Caco-2 (cell line): Measurements from ENCODE around the gene TAF8. TPM values are rescaled to one million over a fixed set of nuclear protein-coding genes. Genes with fewer than 3 reads are reported as not detected.

Source experiments
- BruUV-seq: library from RNA; stranded (reverse); fragments of 400-500 nt; replicated peaks from 2 replicates; lab custom pipeline; 2021; lab: Mats Ljungman, UMichigan
- CTCF ChIA-PET: fragments of 300-600 bp; sonication (Branson Sonifier 250); formaldehyde crosslinking; loops from one replicate; lab custom pipeline; 2022; ENCODE audit warnings: antibody characterized with exemption; lab: Charles Lee
- POLR2A ChIA-PET: fragments of 300-600 bp; sonication (Branson Sonifier 250); formaldehyde crosslinking; loops from one replicate; lab custom pipeline; 2022; ENCODE audit warnings: antibody characterized with exemption; lab: Charles Lee
- DNase-seq, 2 experiments: peaks; one replicate each; pipeline versions ENCODE4 v3.0.0 to v3.0.0-alpha.2; 2020 to 2022
- H3K27me3 ChIP-seq: replicated peaks from 2 replicates; pipeline ENCODE4 v1.6.0; 2011; ENCODE audit warnings: low read length; ENCODE audit not compliant: control insufficient read depth, insufficient read depth
- H3K36me3 ChIP-seq: 2 replicates; pipeline ENCODE4 v1.5.1; 2011; ENCODE audit warnings: low read length; ENCODE audit not compliant: control insufficient read depth, insufficient read depth
- H3K4me1 ChIP-seq: fragments of 250-450 bp; sonication (Bioruptor Pico); 2 replicates; pipeline ENCODE4 v1.5.1; 2020; ENCODE audit warnings: mild to moderate bottlenecking
- H3K4me3 ChIP-seq: 2 replicates; pipeline ENCODE4 v1.5.1; 2011; ENCODE audit warnings: low read depth, mild to moderate bottlenecking, control low read depth, low read length
- H3K9me3 ChIP-seq: fragments of 250-450 bp; sonication (Bioruptor Pico); 2 replicates; pipeline ENCODE4 v1.5.1; 2020; ENCODE audit warnings: mild to moderate bottlenecking, moderate library complexity
- H3K27ac Mint-ChIP-seq: one replicate; pipeline ENCODE4 v1.8.0; 2022; ENCODE audit warnings: mixed read lengths; ENCODE audit not compliant: unreplicated experiment
- H3K27me3 Mint-ChIP-seq: one replicate; pipeline ENCODE4 v1.8.0; 2022; ENCODE audit warnings: mixed read lengths; ENCODE audit not compliant: insufficient read depth, unreplicated experiment
- H3K36me3 Mint-ChIP-seq: one replicate; pipeline ENCODE4 v1.8.0; 2022; ENCODE audit warnings: mild to moderate bottlenecking, mixed read lengths; ENCODE audit not compliant: insufficient read depth, unreplicated experiment
- H3K4me1 Mint-ChIP-seq: one replicate; pipeline ENCODE4 v1.8.0; 2022; ENCODE audit warnings: low read depth, mixed read lengths; ENCODE audit not compliant: unreplicated experiment
- H3K4me3 Mint-ChIP-seq: one replicate; pipeline ENCODE4 v1.8.0; 2022; ENCODE audit warnings: mild to moderate bottlenecking, moderate library complexity, mixed read lengths; ENCODE audit not compliant: unreplicated experiment
- H3K9me3 Mint-ChIP-seq: one replicate; pipeline ENCODE4 v1.8.0; 2022; ENCODE audit warnings: mixed read lengths; ENCODE audit not compliant: unreplicated experiment
- intact Hi-C: fragments of 100-400 bp; cut with micrococcal nuclease; formaldehyde crosslinking; loops from one replicate; pipeline ENCODE4 v1.10.0; 2022; ENCODE audit not compliant: unreplicated experiment
- total RNA-seq: library from RNA; stranded (reverse); gene quantifications from 2 replicates; pipeline ENCODE4 v1.2.3, GENCODE V29; 2022
- TF ChIP-seq, protein P1 (sequence below), 2 experiments: fragments of 200-600 bp in 1 of 2; IDR thresholded peaks; 1 replicate in 1 of 2; 2 replicates in 1 of 2; pipeline versions ENCODE4 v1.5.1 to v1.8.0; 2011 to 2022; ENCODE audit warnings: antibody characterized with exemption in 1 of 2, control low read depth in 1 of 2, inconsistent platforms in 1 of 2, low read depth in 1 of 2, low read length in 1 of 2, mild to moderate bottlenecking in 1 of 2, moderate library complexity in 1 of 2; ENCODE audit not compliant: insufficient read depth in 1 of 2, severe bottlenecking in 1 of 2, unreplicated experiment in 1 of 2

The TAF8 gene
- total RNA-seq, 1 experiment from 2014 or later, result 37.7 TPM

DNA sequence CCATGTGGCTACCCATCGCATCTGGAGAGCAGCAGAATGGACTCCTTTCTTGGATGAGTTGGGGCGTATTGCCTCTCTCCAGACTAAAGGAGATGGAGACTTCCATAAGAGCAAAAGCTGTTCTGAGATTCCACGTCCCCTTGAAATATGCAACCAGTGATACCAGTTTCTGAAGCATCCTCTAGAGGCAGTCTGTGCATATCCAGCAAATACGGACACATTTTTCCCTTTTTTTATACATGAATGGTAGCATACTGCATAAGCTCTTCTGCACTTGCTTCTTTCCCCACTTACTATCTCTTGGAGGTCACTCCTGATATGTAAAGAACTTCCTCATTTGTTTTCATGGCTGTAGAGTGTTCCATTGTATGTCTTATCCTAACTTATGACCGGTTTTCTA is 34.6 kb downstream of the TAF8 start:
- H3K36me3 Mint-ChIP-seq, result peaks cover 5% of the 10 kb centered on the region
- CTCF ChIA-PET, result interaction anchor here (0.9 kb wide), 1 partner anchor 11 kb away, joined by 3 read pairs; no protein-coding TSS in a partner anchor
- no peaks in the 10 kb centered on the region for H3K27me3 Mint-ChIP-seq
- no peak for DNase-seq
- no peak overlapping the region for H3K27ac Mint-ChIP-seq
- Histone ChIP-seq H3K4me1 (peaks cover 12% of the 10 kb centered on the region), H3K27me3 (no peaks in the 10 kb centered on the region), H3K36me3 (no peaks in the 10 kb centered on the region), H3K9me3 (no peaks in the 10 kb centered on the region), H3K4me3 (no peak overlapping the region)
- POLR2A ChIA-PET, result interaction anchor here (0.6 kb wide), 1 partner anchor 31 kb away, joined by 11 read pairs; no protein-coding TSS in a partner anchor
- H3K4me3 Mint-ChIP-seq, result no peak overlapping the region
- TF ChIP-seq, protein P1, sequence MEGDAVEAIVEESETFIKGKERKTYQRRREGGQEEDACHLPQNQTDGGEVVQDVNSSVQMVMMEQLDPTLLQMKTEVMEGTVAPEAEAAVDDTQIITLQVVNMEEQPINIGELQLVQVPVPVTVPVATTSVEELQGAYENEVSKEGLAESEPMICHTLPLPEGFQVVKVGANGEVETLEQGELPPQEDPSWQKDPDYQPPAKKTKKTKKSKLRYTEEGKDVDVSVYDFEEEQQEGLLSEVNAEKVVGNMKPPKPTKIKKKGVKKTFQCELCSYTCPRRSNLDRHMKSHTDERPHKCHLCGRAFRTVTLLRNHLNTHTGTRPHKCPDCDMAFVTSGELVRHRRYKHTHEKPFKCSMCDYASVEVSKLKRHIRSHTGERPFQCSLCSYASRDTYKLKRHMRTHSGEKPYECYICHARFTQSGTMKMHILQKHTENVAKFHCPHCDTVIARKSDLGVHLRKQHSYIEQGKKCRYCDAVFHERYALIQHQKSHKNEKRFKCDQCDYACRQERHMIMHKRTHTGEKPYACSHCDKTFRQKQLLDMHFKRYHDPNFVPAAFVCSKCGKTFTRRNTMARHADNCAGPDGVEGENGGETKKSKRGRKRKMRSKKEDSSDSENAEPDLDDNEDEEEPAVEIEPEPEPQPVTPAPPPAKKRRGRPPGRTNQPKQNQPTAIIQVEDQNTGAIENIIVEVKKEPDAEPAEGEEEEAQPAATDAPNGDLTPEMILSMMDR (IDR thresholded peaks at IDR 0.05; ENCODE audit: insufficient read depth in 1 of 2, low read depth in 1 of 2, low read length in 1 of 2, severe bottlenecking in 1 of 2, unreplicated experiment in 1 of 2), result no peak
- H3K9me3 Mint-ChIP-seq, result no peaks in the 10 kb centered on the region
- no TSS peak for BruUV-seq
- H3K4me1 Mint-ChIP-seq, result no peaks in the 10 kb centered on the region
- intact Hi-C loops, result no loop called here

DNA sequence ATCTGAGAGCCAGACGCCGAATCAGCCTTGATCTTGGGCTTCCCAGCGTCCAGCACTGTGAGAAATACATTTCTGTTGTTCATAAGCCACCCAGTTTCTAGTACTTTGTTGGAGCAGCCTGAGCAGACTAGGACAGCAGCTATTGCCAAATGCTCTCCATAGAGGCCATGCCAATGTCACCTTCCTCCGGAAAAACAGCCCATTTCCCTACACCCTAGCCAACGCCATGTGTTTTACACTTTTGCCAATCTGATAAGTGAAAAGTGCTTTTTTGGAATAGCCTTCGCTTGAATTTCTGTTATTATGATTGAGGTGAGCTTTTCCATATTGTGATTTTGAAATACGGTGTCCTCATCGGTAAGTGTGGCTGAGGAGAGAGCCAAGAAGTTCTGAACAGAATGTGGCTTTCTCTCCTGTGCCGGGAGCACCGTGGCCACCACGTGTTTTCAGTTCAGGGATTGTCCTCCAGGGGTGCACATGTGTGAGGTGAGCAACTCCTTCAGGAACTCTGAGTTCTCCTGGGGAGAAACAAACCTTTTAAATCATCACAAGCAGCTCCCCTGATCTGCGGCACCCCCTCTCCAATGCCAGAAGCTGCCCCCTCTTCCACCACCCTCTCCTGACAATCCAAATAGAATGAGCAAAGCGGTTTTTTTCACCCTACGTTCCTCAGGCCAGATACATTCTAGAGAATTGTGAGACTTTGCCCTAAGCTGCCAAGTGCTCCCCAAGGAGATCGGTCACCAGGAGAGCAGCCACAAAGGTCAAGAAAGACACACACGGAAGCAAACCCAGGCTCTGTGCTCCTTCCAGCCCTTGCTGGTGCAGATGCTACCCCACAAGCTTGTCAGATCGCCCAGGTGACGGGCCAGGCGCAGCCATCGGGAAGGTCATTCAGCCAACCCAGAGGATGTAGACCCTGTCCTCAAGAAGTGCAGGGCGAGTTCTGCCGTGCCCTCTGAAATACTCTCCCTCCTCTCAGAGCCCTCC is 36.0 kb downstream of the TAF8 start:
- Histone ChIP-seq H3K4me3 (no peak overlapping the region), H3K9me3 (no peaks in the 10 kb centered on the region), H3K36me3 (no peaks in the 10 kb centered on the region), H3K4me1 (peaks cover 12% of the 10 kb centered on the region), H3K27me3 (no peaks in the 10 kb centered on the region)
- TF ChIP-seq, protein P1 (IDR thresholded peaks at IDR 0.05; ENCODE audit: insufficient read depth in 1 of 2, low read depth in 1 of 2, low read length in 1 of 2, severe bottlenecking in 1 of 2, unreplicated experiment in 1 of 2), result peak; percentile 25 to 39
- POLR2A ChIA-PET, result no interaction called here
- Mint-ChIP-seq H3K9me3 (no peaks in the 10 kb centered on the region), H3K4me1 (no peaks in the 10 kb centered on the region), H3K36me3 (peaks cover 3% of the 10 kb centered on the region), H3K27me3 (peaks cover 2% of the 10 kb centered on the region), H3K4me3 (no peak overlapping the region), H3K27ac (no peak overlapping the region)
- intact Hi-C loops, result no loop called here
- no peak for DNase-seq
- BruUV-seq, result no TSS peak
- CTCF ChIA-PET, result interaction anchor here (0.7 kb wide), 1 partner anchor 10 kb away, joined by 4 read pairs; no protein-coding TSS in a partner anchor

DNA sequence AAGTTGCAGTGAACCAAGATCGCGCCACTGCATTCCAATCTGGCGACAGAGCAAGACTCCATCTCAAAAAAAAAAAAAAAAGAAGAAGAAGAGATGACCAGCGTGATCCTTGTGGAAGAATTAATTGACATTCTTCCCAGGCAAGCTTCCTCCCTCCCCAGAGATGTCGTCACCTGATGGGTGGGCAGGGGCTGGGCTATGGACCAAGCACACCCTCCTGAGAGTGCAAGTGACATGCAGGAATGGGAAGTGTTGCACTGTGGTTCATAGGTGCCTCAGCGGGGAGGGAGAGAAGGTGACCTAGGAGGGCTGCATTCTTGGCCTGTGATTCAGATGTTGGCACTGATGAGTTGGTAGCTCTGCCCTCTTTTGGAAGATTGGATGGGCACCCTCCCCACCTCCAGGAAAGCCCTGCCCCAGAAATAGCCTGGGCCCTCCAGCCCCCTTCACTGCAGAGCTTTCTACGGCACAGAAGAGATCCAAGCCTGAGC is 37.8 kb downstream of the TAF8 start:
- Histone ChIP-seq H3K27me3 (no peaks in the 10 kb centered on the region), H3K9me3 (no peaks in the 10 kb centered on the region), H3K4me1 (peaks cover 12% of the 10 kb centered on the region), H3K36me3 (no peaks in the 10 kb centered on the region), H3K4me3 (no peak overlapping the region)
- H3K27me3 Mint-ChIP-seq, result peaks cover 2% of the 10 kb centered on the region
- H3K36me3 Mint-ChIP-seq, result no peaks in the 10 kb centered on the region
- TF ChIP-seq, protein P1 (IDR thresholded peaks at IDR 0.05; ENCODE audit: insufficient read depth in 1 of 2, low read depth in 1 of 2, low read length in 1 of 2, severe bottlenecking in 1 of 2, unreplicated experiment in 1 of 2), result no peak
- H3K4me1 Mint-ChIP-seq, result no peaks in the 10 kb centered on the region
- POLR2A ChIA-PET, result no interaction called here
- intact Hi-C loops, result no loop called here
- peak overlapping the region; percentile 45 for H3K27ac Mint-ChIP-seq
- CTCF ChIA-PET, result no interaction called here
- no peaks in the 10 kb centered on the region for H3K9me3 Mint-ChIP-seq
- H3K4me3 Mint-ChIP-seq, result no peak overlapping the region
- no TSS peak for BruUV-seq
- DNase-seq, result peak in 1 of 2 experiments; percentile 46
